SK-N-SH (cell line): ENCODE results near the gene HUNK. TPM values are rescaled to one million over a fixed set of nuclear protein-coding genes. Genes with fewer than 3 reads are reported as not detected.

Source experiments
- CTCF ChIA-PET: fragments of 300-600, 350-600 bp; formaldehyde crosslinking; extraction: SDS; loops from one replicate; lab custom pipeline; 2021; lab: Yijun Ruan, JAX
- POLR2A ChIA-PET: fragments of 350-600 bp; sonication (Branson Sonifier 250); formaldehyde crosslinking; extraction: SDS; loops from one replicate; lab custom pipeline; 2020; ENCODE audit warnings: antibody characterized with exemption, inconsistent platforms; lab: Yijun Ruan, JAX
- DNase-seq: peaks from one replicate; pipeline ENCODE4 v3.0.0; 2012
- H2AFZ ChIP-seq: fragments of 200-600 bp; sonication (generic); 2 replicates; pipeline ENCODE4 v1.8.1; 2016; ENCODE audit warnings: antibody characterized with exemption, mild to moderate bottlenecking, low read depth
- H3F3A ChIP-seq: fragments of 200-600 bp; sonication (generic); replicated peaks from 2 replicates; pipeline ENCODE3; 2016; ENCODE audit warnings: antibody characterized with exemption, mild to moderate bottlenecking; ENCODE audit not compliant: insufficient read depth
- H3K27ac ChIP-seq, 2 experiments: fragments of 200-500 bp in 1 of 2; fragments of 200-600 bp in 1 of 2; sonication (Bioruptor generic) in 1 of 2; sonication (generic), shearing (Covaris generic) in 1 of 2; 2 replicates each; pipeline versions ENCODE4 v1.5.1 to v1.6.1; 2014 to 2016; ENCODE audit warnings: low read depth in 2 of 2, inconsistent platforms in 1 of 2, low read length in 1 of 2, mild to moderate bottlenecking in 1 of 2, mixed read lengths in 1 of 2
- H3K27me3 ChIP-seq: fragments of 200-600 bp; sonication (generic), shearing (Covaris generic); 2 replicates; pipeline ENCODE4 v1.6.1; 2016; ENCODE audit warnings: mixed run types; ENCODE audit not compliant: insufficient read depth
- H3K36me3 ChIP-seq, 2 experiments: fragments of 200-500 bp in 1 of 2; fragments of 200-600 bp in 1 of 2; sonication (Bioruptor generic) in 1 of 2; sonication (generic) in 1 of 2; replicated peaks in 1 of 2; 2 replicates each; pipeline versions ENCODE3 to v1.5.1; 2014 to 2016; ENCODE audit warnings: low read length in 1 of 2, mild to moderate bottlenecking in 1 of 2; ENCODE audit not compliant: insufficient read depth in 2 of 2, control insufficient read depth in 1 of 2
- H3K4me1 ChIP-seq, 2 experiments: fragments of 200-500 bp in 1 of 2; fragments of 200-600 bp in 1 of 2; sonication (Bioruptor generic) in 1 of 2; sonication (generic), shearing (Covaris generic) in 1 of 2; 2 replicates each; pipeline versions ENCODE4 v1.5.1 to v1.6.1; 2014 to 2016; ENCODE audit warnings: low read depth in 1 of 2, low read length in 1 of 2, mixed run types in 1 of 2; ENCODE audit not compliant: insufficient read depth in 2 of 2, control insufficient read depth in 1 of 2
- H3K4me2 ChIP-seq: fragments of 200-600 bp; sonication (generic), shearing (Covaris generic); 2 replicates; pipeline ENCODE4 v1.6.1; 2017; ENCODE audit warnings: mixed run types
- H3K4me3 ChIP-seq, 2 experiments: fragments of 200-500 bp in 1 of 2; fragments of 200-600 bp in 1 of 2; sonication (Bioruptor generic) in 1 of 2; sonication (generic), shearing (Covaris generic) in 1 of 2; 2 replicates each; pipeline versions ENCODE4 v1.5.1 to v1.8.1; 2014 to 2016; ENCODE audit warnings: low read depth in 2 of 2, inconsistent platforms in 1 of 2, low read length in 1 of 2, mild to moderate bottlenecking in 1 of 2, mixed read lengths in 1 of 2, moderate library complexity in 1 of 2
- H3K79me2 ChIP-seq: fragments of 200-600 bp; sonication (generic); 2 replicates; pipeline ENCODE4 v1.8.1; 2017; ENCODE audit warnings: mild to moderate bottlenecking; ENCODE audit not compliant: insufficient read depth
- H3K9ac ChIP-seq: fragments of 200-600 bp; sonication (generic); 2 replicates; pipeline ENCODE4 v1.6.1; 2017; ENCODE audit warnings: mixed run types
- H3K9me2 ChIP-seq: fragments of 200-600 bp; sonication (generic); 2 replicates; pipeline ENCODE4 v1.6.1; 2017; ENCODE audit warnings: mixed run types
- H3K9me3 ChIP-seq: fragments of 200-600 bp; sonication (generic); 2 replicates; pipeline ENCODE4 v1.6.1; 2017; ENCODE audit warnings: mixed run types, mild to moderate bottlenecking, moderate library complexity
- H4K20me1 ChIP-seq: fragments of 200-600 bp; sonication (generic); 2 replicates; pipeline ENCODE4 v1.6.1; 2017; ENCODE audit warnings: mild to moderate bottlenecking, mixed run types; ENCODE audit not compliant: insufficient read depth
- CHD2 ChIP-seq: fragments of 150-350 bp; IDR thresholded peaks from 2 replicates; pipeline ENCODE4 v1.6.1; 2018; ENCODE audit warnings: low read length; ENCODE audit not compliant: partially characterized antibody
- CTCF ChIP-seq: fragments of 200-600 bp; sonication (generic); IDR thresholded peaks from 2 replicates; pipeline ENCODE4 v1.6.1; 2017; ENCODE audit warnings: antibody characterized with exemption, mild to moderate bottlenecking, moderate library complexity
- FOSL2 ChIP-seq: IDR thresholded peaks from 2 replicates; pipeline ENCODE4 v1.4.0; 2012; ENCODE audit warnings: low read depth, mild to moderate bottlenecking, moderate library complexity, borderline replicate concordance
- FOXJ3 ChIP-seq: sonication (generic); formaldehyde crosslinking; IDR thresholded peaks from 2 replicates; pipeline ENCODE4 v1.5.1; 2020; ENCODE audit warnings: mild to moderate bottlenecking, missing genetic modification reagents
- GABPA ChIP-seq: IDR thresholded peaks from 2 replicates; pipeline ENCODE4 v1.4.0; 2012; ENCODE audit warnings: low read depth, mild to moderate bottlenecking
- GATA2 ChIP-seq: sonication (generic); formaldehyde crosslinking; IDR thresholded peaks from 2 replicates; pipeline ENCODE4 v1.5.0; 2020; ENCODE audit warnings: mild to moderate bottlenecking, missing genetic modification reagents
- JUND ChIP-seq: IDR thresholded peaks from 2 replicates; pipeline ENCODE4 v1.4.0; 2012
- NRF1 ChIP-seq: IDR thresholded peaks from 2 replicates; pipeline ENCODE4 v1.6.1; 2012; ENCODE audit warnings: low read depth, mild to moderate bottlenecking, low read length
- RCOR1 ChIP-seq: fragments of 150-350 bp; IDR thresholded peaks from 2 replicates; pipeline ENCODE4 v1.6.1; 2017; ENCODE audit warnings: antibody characterized with exemption, low read length
- REST ChIP-seq: IDR thresholded peaks from 2 replicates; pipeline ENCODE4 v1.6.1; 2012; ENCODE audit warnings: mild to moderate bottlenecking, low read depth, low read length, moderate library complexity
- TAF1 ChIP-seq: IDR thresholded peaks from 2 replicates; pipeline ENCODE4 v1.6.1; 2012; ENCODE audit warnings: low read depth, mild to moderate bottlenecking, low read length, moderate library complexity, borderline replicate concordance
- TCF12 ChIP-seq: IDR thresholded peaks from 2 replicates; pipeline ENCODE4 v1.4.0; 2012
- TEAD4 ChIP-seq: IDR thresholded peaks from 2 replicates; pipeline ENCODE4 v1.4.0; 2012; ENCODE audit warnings: mild to moderate bottlenecking, borderline replicate concordance; ENCODE audit not compliant: insufficient read depth
- USF2 ChIP-seq: fragments of 150-350 bp; IDR thresholded peaks from 2 replicates; pipeline ENCODE4 v1.6.1; 2017; ENCODE audit warnings: antibody characterized with exemption, low read length, low read depth, borderline replicate concordance
- YY1 ChIP-seq: IDR thresholded peaks from 2 replicates; pipeline ENCODE4 v1.4.0; 2012; ENCODE audit warnings: low read depth, mild to moderate bottlenecking
- ZBTB33 ChIP-seq: IDR thresholded peaks from 2 replicates; pipeline ENCODE4 v1.4.0; 2012; ENCODE audit warnings: low read depth, borderline replicate concordance
- WGBS: methylation state at CpG from one replicate; pipeline ENCODE4 v1.1.6; 2017; ENCODE audit warnings: low lambda C conversion rate; 5-methylcytosine and 5-hydroxymethylcytosine counted together
- polyA plus RNA-seq, 3 experiments: library from polyadenylated mRNA; depleted of rRNA; stranded (reverse); fragments of >200 nt; gene quantifications; 2 replicates each; pipeline ENCODE4 v1.2.3, GENCODE V29; 2012

The HUNK gene
- polyA plus RNA-seq, 1 of the 3 experiments (the other 2 are of a cell fraction), result 0.31 TPM

GRCh38 chr21:32030146-32030652, 157.4 kb downstream of the HUNK start:
- no peaks in the 10 kb centered on the region for H3K36me3 ChIP-seq
- H3F3A ChIP-seq, result no peaks in the 10 kb centered on the region
- CTCF ChIA-PET, result no interaction called here
- no peaks in the 10 kb centered on the region for H3K9me3 ChIP-seq
- H3K4me1 ChIP-seq, result no peaks in the 10 kb centered on the region
- no peaks in the 10 kb centered on the region for H4K20me1 ChIP-seq
- H3K27me3 ChIP-seq, result no peaks in the 10 kb centered on the region
- no peak overlapping the region for H2AFZ ChIP-seq
- no peaks in the 10 kb centered on the region for H3K9me2 ChIP-seq
- H3K4me2 ChIP-seq, result no peak overlapping the region
- POLR2A ChIA-PET, result interaction anchor here (0.6 kb wide), 1 partner anchor 40 kb away, joined by 3 read pairs; no protein-coding TSS in a partner anchor
- TF ChIP-seq RCOR1, result no peak
- no peak for TF ChIP-seq YY1
- TF ChIP-seq NRF1, result no peak
- no peak for TF ChIP-seq TEAD4
- no peak for TF ChIP-seq TAF1
- TF ChIP-seq CTCF, result no peak
- H3K79me2 ChIP-seq, result no peaks in the 10 kb centered on the region
- H3K9ac ChIP-seq, result no peak overlapping the region
- DNase-seq, result no peak
- no peak overlapping the region for H3K4me3 ChIP-seq
- WGBS, result 41% methylated on average over 7 of the region's 7 CpGs
- H3K27ac ChIP-seq, result no peak overlapping the region

- Histone ChIP-seq H3K79me2 (no peaks in the 10 kb centered on the region), H3K27me3 (no peaks in the 10 kb centered on the region), H3K4me2 (no peak overlapping the region), H3K9ac (no peak overlapping the region), H4K20me1 (no peaks in the 10 kb centered on the region), H3K9me3 (no peaks in the 10 kb centered on the region), H2AFZ (no peak overlapping the region), H3F3A (no peaks in the 10 kb centered on the region), H3K4me1 (peaks cover 0 to 3% of the 10 kb centered on the region in 2 experiments; a peak in 1 of 4 replicates), H3K36me3 (no peaks in the 10 kb centered on the region), H3K9me2 (no peaks in the 10 kb centered on the region), H3K27ac (no peak overlapping the region), H3K4me3 (no peak overlapping the region)
- WGBS, result 53% methylated on average over 5 of the region's 5 CpGs
- ChIA-PET CTCF (no interaction called here), POLR2A (no interaction called here)
- no peak for DNase-seq
- no peak for TF ChIP-seq FOXJ3
- TF ChIP-seq GABPA, result no peak
- no peak for TF ChIP-seq CTCF
- no peak for TF ChIP-seq ZBTB33
- no peak for TF ChIP-seq YY1
- TF ChIP-seq GATA2 (CRISPR knock-in tag), result no peak
- TF ChIP-seq JUND, result no peak
- no peak for TF ChIP-seq TAF1
- no peak for TF ChIP-seq CHD2
- no peak for TF ChIP-seq FOSL2
- TF ChIP-seq USF2, result no peak
- no peak for TF ChIP-seq TCF12
- no peak for TF ChIP-seq NRF1
- no peak for TF ChIP-seq TEAD4
- TF ChIP-seq REST, result no peak
These were observed 162.0 kb downstream of the HUNK start for GRCh38 chr21:32034850-32035249.
